Esophagus mucosa (tissue), 1 donor: Measurements from ENCODE around the gene LY86. TPM values are rescaled to one million over a fixed set of nuclear protein-coding genes. Genes with fewer than 3 reads are reported as not detected.

Source experiments
- ATAC-seq: fragments of 200-7000 bp; cut with Tn5 transposase; one replicate; pipeline ENCODE4 v1.9.1; 2020
- total RNA-seq: library from RNA; stranded (reverse); gene quantifications from one replicate; pipeline ENCODE4 v1.2.4, GENCODE V29; 2023
- donor health status: DM: yes; HTN: yes; CAD: no.

Gene LY86
- total RNA-seq, 1 donor from 2014 or later, result 0.48 TPM

- ATAC-seq, result no peak
Observed at GRCh38 chr6:6570929-6571671, 17.4 kb upstream of the LY86 start.

- ATAC-seq, result no peak
Observed at GRCh38 chr6:6575143-6575542, 13.4 kb upstream of the LY86 start.

DNA sequence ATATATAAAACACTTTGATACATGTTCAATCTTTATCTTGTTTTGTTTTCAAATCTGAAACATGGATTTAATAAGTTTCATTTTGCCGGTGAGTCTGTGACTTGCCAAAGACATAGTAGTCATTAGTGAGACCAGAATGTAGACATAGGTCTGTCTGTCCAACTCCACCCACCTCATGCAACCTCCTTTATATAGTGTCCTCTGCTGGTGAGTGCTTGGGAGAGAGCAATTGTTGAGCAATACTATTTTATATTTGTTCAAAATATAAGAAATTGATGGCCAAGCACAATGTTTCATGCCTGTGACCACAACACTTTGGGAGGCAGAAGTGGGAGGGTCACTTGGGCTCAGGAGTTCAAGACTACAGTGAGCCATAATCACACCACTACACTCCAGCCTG, 10.8 kb upstream of the LY86 start:
- ATAC-seq, result no peak

DNA sequence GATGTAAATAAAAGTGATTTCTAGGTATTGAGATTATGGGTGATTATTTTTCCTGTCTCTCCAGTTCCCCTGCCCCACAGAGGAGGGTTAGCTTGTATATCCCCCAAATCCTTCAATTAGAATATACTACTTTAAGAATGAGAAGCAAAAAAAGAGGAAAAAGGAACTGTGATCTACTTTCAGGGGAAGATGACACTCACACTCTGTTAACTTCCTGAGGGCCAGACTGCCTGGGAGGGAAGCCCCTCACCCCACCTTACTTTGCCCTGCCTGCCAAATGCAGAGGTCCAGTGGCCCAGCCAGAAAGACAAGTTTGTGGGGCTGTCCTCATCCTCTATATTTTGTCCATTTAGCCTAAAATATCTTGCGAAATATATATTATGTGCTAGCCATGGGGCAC, 9.2 kb upstream of the LY86 start:
- ATAC-seq, result no peak

GRCh38 chr6:6580225-6580856, 8.2 kb upstream of the LY86 start:
- no peak for ATAC-seq

DNA sequence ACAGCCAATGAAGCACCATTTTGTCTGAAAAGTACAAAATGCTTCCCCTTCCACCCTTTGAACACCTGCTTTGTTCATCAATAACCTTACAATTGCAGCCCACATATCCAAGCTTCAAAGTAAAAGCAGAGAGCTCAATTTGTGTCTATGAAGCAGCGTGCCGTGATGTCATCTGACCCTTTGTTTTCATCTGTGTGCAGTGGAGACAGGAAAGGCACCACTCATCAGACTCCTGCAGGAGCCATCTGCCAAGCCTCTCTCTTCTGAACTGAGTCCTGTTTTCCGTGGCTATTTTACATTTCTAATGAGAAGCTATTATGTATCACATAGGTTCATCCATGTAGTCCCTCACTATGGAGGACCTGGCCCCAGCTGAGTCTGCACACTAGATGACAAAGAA, 7.5 kb upstream of the LY86 start:
- ATAC-seq, result no peak

DNA sequence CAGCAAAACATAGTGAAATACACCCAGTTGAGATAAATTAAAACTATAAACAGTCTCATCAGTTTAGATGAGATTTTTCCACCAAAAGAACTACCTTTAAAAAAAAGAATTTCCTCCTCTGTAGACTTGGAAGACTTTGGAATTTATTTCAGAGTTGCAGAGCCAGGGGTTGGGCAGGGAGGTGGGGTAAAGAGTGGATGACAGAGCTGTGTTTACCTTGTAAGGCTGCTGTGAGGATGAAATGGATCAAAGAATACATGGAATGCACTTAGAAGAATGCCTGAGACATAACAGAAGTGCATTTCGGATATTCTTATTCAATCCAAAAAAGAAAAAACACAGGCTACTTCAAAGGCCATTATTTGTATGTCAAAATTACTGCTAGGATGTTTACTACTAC, 6.4 kb upstream of the LY86 start:
- ATAC-seq, result no peak

- ATAC-seq, result no peak
Observed at GRCh38 chr6:6583836-6584235, 4.7 kb upstream of the LY86 start.

- ATAC-seq, result no peak
Observed at GRCh38 chr6:6584310-6585002, 4.1 kb upstream of the LY86 start.

- no peak for ATAC-seq
Observed at GRCh38 chr6:6585003-6585311, 3.6 kb upstream of the LY86 start.

DNA sequence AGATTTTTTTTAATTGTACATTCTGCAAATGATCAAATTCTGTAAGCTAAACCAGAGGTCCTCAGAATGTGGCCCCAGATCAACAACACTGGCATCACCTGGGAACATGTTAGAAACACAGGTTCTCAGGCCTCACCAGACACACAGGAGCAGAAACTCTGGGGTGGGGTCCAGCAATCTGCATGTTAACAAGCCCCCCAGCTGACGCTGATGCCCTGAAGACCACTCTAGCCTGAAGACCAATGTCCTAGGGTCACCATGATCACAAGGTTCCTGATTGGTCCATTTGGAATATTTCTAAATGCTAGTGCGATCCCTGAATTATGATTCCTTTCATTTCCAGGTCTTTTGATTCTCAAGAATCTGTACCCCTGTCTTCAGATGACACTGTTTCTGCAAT, 2.4 kb upstream of the LY86 start:
- ATAC-seq, result no peak

GRCh38 chr6:6586671-6587526, 1.6 kb upstream of the LY86 start:
- ATAC-seq, result peak; percentile 40

- ATAC-seq, result no peak
Observed at GRCh38 chr6:6587696-6588063, 840 bp upstream of the LY86 start.

GRCh38 chr6:6588924-6589709, 597 bp downstream of the LY86 start:
- peak; percentile 15 for ATAC-seq

DNA sequence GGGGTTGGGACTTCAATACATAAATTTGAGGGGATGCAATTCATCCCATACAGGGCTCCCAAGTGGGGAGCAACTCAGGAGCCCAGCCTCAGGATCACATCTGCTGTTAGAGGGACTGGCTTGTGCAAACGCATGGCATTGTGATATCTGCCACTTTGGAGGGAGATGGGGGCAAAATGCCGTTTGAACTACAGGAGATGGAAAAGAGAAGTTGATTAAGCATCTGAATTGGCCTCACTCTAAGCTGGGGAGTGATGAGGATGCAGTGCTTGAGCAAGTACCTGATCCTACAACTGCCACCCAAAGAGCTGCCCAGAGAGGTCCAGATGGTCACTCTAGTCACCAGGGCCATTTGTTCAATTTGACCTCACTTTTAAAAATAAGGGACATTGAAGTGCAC, 2.0 kb downstream of the LY86 start:
- no peak for ATAC-seq

GRCh38 chr6:6591778-6592465, 3.4 kb downstream of the LY86 start:
- ATAC-seq, result peak; percentile 25

DNA sequence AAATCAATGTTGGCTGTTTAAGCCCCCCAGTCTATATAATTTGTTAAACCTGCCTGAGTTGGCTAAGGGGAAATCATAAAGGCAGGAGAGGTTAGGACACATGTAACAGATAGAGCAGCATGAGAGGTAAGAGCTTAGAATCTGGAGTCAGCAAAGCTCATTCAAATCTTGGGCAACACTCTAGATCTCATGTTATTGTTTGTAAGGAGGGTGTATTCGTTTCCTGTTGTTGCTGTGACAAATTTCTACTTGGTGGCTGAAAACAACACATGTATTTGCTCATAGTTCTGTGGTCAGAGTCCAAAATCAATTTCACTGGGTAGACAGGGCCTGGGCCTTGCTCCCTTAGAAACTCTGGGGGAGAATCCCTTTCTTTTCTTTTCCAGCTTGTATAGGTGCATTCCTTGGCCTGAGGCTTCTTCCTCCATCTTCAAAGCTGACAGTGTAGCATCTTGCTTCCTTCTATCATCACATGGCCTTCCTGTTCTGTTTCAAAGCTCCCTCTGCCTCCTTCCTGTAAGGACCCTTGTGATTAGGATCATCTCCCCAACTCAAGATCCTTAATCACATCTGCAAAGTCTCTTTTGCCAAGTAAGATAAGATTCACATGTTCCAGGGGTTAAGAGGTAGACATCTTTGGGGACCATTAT, 4.4 kb downstream of the LY86 start:
- no peak for ATAC-seq

GRCh38 chr6:6593867-6594468, 5.4 kb downstream of the LY86 start:
- ATAC-seq, result no peak

DNA sequence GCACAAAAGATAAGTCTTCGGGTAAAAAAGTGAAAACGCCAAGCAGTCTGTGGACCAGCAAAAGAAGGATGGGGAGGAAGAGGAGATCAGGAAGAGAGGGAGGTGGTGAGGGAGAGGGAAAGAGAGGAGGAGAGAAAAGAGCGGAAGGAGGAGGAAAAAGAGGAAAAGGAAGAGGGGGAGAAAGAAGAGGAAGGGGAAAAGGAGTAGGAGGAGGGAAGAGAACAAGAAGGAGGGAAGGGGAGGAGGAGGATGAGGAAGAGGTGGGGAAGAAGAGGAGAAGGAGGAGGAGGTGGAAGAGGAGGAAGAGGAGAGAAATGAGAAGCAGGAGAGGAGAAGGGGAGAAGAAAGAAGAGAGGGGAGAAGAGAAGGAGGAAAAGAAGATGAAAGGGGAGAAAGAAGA, 6.5 kb downstream of the LY86 start:
- ATAC-seq, result no peak

DNA sequence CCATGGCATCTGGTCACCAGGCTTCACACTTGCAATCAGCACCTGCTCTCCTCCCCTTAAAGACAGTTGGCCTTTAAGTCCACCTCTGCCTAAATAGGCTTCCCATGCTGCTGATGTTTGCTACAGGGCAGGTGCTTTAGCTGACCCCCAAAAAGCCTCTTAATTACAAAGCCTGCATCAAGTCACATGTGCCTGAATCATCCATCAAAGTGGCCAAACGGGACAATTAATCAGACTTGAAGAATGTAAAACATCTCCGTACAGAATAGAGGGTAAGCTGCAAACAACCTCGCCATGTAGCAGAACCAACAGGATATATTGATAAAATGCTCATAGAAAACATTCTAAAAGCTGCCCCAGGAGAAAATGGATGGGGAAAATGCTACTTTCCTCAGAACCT, 7.4 kb downstream of the LY86 start:
- no peak for ATAC-seq
